ENCODE data around the gene RNF149. TPM values are rescaled to one million over a fixed set of nuclear protein-coding genes. Genes with fewer than 3 reads are reported as not detected.
"Not testable (repeated sequence)": the region's sequence is repeated elsewhere in the genome, so short reads cannot be mapped to it uniquely, and the experiment has no call there.

Gene RNF149
- total RNA-seq, 2 experiments from 2014 or later: 38.7 to 39.4 TPM

- not testable (repeated sequence) for H3K36me3 Mint-ChIP-seq, H3K27me3 Mint-ChIP-seq, DNase-seq, H3K4me3 Mint-ChIP-seq, H3K4me1 Mint-ChIP-seq, H3K27ac Mint-ChIP-seq, H3K9me3 Mint-ChIP-seq
Observed at GRCh38 chr2:101245468-101245867, 63.0 kb downstream of the RNF149 start.

GRCh38 chr2:101244899-101245298 lies 63.6 kb downstream of the RNF149 start:
- not testable (repeated sequence) for H3K36me3 Mint-ChIP-seq, H3K9me3 Mint-ChIP-seq, H3K27ac Mint-ChIP-seq, H3K27me3 Mint-ChIP-seq, H3K4me3 Mint-ChIP-seq, H3K4me1 Mint-ChIP-seq, DNase-seq

- not testable (repeated sequence) for H3K27me3 Mint-ChIP-seq, H3K27ac Mint-ChIP-seq, DNase-seq, H3K9me3 Mint-ChIP-seq, H3K36me3 Mint-ChIP-seq, H3K4me1 Mint-ChIP-seq, H3K4me3 Mint-ChIP-seq
Observed at GRCh38 chr2:101244373-101244772, 64.1 kb downstream of the RNF149 start.

GRCh38 chr2:101241158-101241557 lies 67.3 kb downstream of the RNF149 start:
- H3K9me3 Mint-ChIP-seq: no peaks in the 10 kb centered on the region
- DNase-seq: no peak
- peaks cover 4% of the 10 kb centered on the region for H3K4me1 Mint-ChIP-seq
- no peak overlapping the region for H3K4me3 Mint-ChIP-seq
- no peaks in the 10 kb centered on the region for H3K27me3 Mint-ChIP-seq
- H3K36me3 Mint-ChIP-seq: peaks cover under 1% of the 10 kb centered on the region
- H3K27ac Mint-ChIP-seq: no peak overlapping the region

- H3K36me3 Mint-ChIP-seq, DNase-seq, H3K4me3 Mint-ChIP-seq, H3K27ac Mint-ChIP-seq, H3K4me1 Mint-ChIP-seq, H3K9me3 Mint-ChIP-seq, H3K27me3 Mint-ChIP-seq: not testable (repeated sequence)
Observed at GRCh38 chr2:101240694-101241093, 67.8 kb downstream of the RNF149 start.

- not testable (repeated sequence) for DNase-seq, H3K36me3 Mint-ChIP-seq, H3K27me3 Mint-ChIP-seq, H3K9me3 Mint-ChIP-seq, H3K27ac Mint-ChIP-seq, H3K4me3 Mint-ChIP-seq, H3K4me1 Mint-ChIP-seq
Observed at GRCh38 chr2:101239760-101240118, 68.8 kb downstream of the RNF149 start.

- Mint-ChIP-seq H3K4me3 (no peak overlapping the region), H3K4me1 (peaks cover 4% of the 10 kb centered on the region), H3K27me3 (no peaks in the 10 kb centered on the region), H3K36me3 (peaks cover 6% of the 10 kb centered on the region), H3K9me3 (peaks cover 5% of the 10 kb centered on the region), H3K27ac (no peak overlapping the region)
- no peak for DNase-seq
Observed at GRCh38 chr2:101238930-101239759, 69.4 kb downstream of the RNF149 start.

GRCh38 chr2:101237944-101238343 lies 70.6 kb downstream of the RNF149 start:
- not testable (repeated sequence) for H3K27ac Mint-ChIP-seq, H3K4me1 Mint-ChIP-seq, DNase-seq, H3K9me3 Mint-ChIP-seq, H3K27me3 Mint-ChIP-seq, H3K36me3 Mint-ChIP-seq, H3K4me3 Mint-ChIP-seq

- H3K36me3 Mint-ChIP-seq, DNase-seq, H3K4me3 Mint-ChIP-seq, H3K27me3 Mint-ChIP-seq, H3K9me3 Mint-ChIP-seq, H3K27ac Mint-ChIP-seq, H3K4me1 Mint-ChIP-seq: not testable (repeated sequence)
Observed at GRCh38 chr2:101235956-101236355, 72.5 kb downstream of the RNF149 start.

GRCh38 chr2:101234169-101234938 lies 74.1 kb downstream of the RNF149 start:
- no peak for DNase-seq
- Mint-ChIP-seq H3K36me3 (peaks cover 6% of the 10 kb centered on the region), H3K4me1 (no peaks in the 10 kb centered on the region), H3K27ac (no peak overlapping the region), H3K27me3 (no peaks in the 10 kb centered on the region), H3K9me3 (peaks cover 5% of the 10 kb centered on the region), H3K4me3 (no peak overlapping the region)

- Mint-ChIP-seq H3K4me3 (no peak overlapping the region), H3K27ac (no peak overlapping the region), H3K36me3 (peaks cover 6% of the 10 kb centered on the region), H3K9me3 (peaks cover 6% of the 10 kb centered on the region), H3K27me3 (no peaks in the 10 kb centered on the region), H3K4me1 (no peaks in the 10 kb centered on the region)
- no peak for DNase-seq
Observed at GRCh38 chr2:101232770-101233169, 75.7 kb downstream of the RNF149 start.

GRCh38 chr2:101231937-101232730 lies 76.4 kb downstream of the RNF149 start:
- Mint-ChIP-seq H3K4me1 (peaks cover under 1% of the 10 kb centered on the region), H3K9me3 (peaks cover 6% of the 10 kb centered on the region), H3K4me3 (no peak overlapping the region), H3K27me3 (no peaks in the 10 kb centered on the region), H3K27ac (no peak overlapping the region), H3K36me3 (peaks cover 6% of the 10 kb centered on the region)
- no peak for DNase-seq

- Mint-ChIP-seq H3K27me3 (no peaks in the 10 kb centered on the region), H3K36me3 (peaks cover 6% of the 10 kb centered on the region), H3K4me1 (peaks cover 3% of the 10 kb centered on the region), H3K4me3 (no peak overlapping the region), H3K9me3 (peaks cover 6% of the 10 kb centered on the region), H3K27ac (no peak overlapping the region)
- no peak for DNase-seq
Observed at GRCh38 chr2:101231240-101231639, 77.3 kb downstream of the RNF149 start.

- Mint-ChIP-seq H3K4me1 (peaks cover 3% of the 10 kb centered on the region), H3K27me3 (no peaks in the 10 kb centered on the region), H3K9me3 (peaks cover 3% of the 10 kb centered on the region), H3K27ac (no peak overlapping the region), H3K4me3 (no peak overlapping the region), H3K36me3 (no peaks in the 10 kb centered on the region)
- DNase-seq: no peak
Observed at GRCh38 chr2:101230541-101231001, 77.9 kb downstream of the RNF149 start.

Measured in activated naive CD8-positive, alpha-beta T cell treated with anti-CD3 and anti-CD28 coated beads for 36 hours (primary cell).